BLaER1 (cell line): ENCODE data around the gene UTP14C.

Experiments used
- H3K27ac ChIP-seq: shearing (Covaris generic); formaldehyde crosslinking; 2 replicates; pipeline ENCODE4 v1.8.1; 2022
- H3K27me3 ChIP-seq: shearing (Covaris generic); formaldehyde crosslinking; 2 replicates; pipeline ENCODE4 v1.8.1; 2022
- H3K36me3 ChIP-seq: shearing (Covaris generic); formaldehyde crosslinking; 2 replicates; pipeline ENCODE4 v1.8.1; 2022
- H3K4me1 ChIP-seq: shearing (Covaris generic); formaldehyde crosslinking; 2 replicates; pipeline ENCODE4 v1.8.1; 2022
- H3K4me2 ChIP-seq: shearing (Covaris generic); formaldehyde crosslinking; 2 replicates; pipeline ENCODE4 v1.8.1; 2022
- H3K4me3 ChIP-seq: shearing (Covaris generic); formaldehyde crosslinking; 2 replicates; pipeline ENCODE4 v1.8.1; 2022
- H3K9ac ChIP-seq: shearing (Covaris generic); formaldehyde crosslinking; 2 replicates; pipeline ENCODE4 v1.8.1; 2022
- H3K9me3 ChIP-seq: shearing (Covaris generic); formaldehyde crosslinking; 2 replicates; pipeline ENCODE4 v1.8.1; 2022
- H4K20me1 ChIP-seq: shearing (Covaris generic); formaldehyde crosslinking; 2 replicates; pipeline ENCODE4 v1.8.1; 2022
- Cebpa-rat ChIP-seq: shearing (Covaris generic); IDR thresholded peaks from 2 replicates; pipeline ENCODE4 v1.8.1; 2022

UTP14C gene

GRCh38 chr13:52001120-52001731 is 23.3 kb upstream of the UTP14C start:
- TF ChIP-seq Cebpa-rat, result no peak
- Histone ChIP-seq H3K9me3 (no peaks in the 10 kb centered on the region), H3K4me3 (no peak overlapping the region), H4K20me1 (no peaks in the 10 kb centered on the region), H3K27ac (no peak overlapping the region), H3K9ac (no peak overlapping the region), H3K4me2 (no peak overlapping the region), H3K4me1 (no peaks in the 10 kb centered on the region), H3K27me3 (no peaks in the 10 kb centered on the region), H3K36me3 (no peaks in the 10 kb centered on the region)

DNA sequence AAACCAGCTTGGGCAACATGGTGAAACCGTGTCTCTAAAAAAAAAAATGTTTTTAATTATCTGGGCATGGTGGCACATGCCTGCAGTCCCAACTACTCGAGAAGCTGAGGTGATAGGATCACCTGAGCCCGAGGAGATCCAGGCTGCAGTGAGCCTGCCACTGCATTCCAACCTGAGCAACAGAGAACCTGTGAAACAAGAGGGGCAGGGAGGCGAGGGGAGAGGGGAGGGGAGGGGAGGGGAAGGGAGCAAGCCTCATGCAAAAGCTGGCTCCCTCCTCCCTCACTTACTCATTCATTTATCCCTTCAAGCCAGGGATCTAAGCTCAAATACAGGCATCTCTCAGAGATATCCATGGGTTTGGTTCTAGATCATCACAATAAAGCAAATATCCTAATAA is 22.1 kb upstream of the UTP14C start:
- H3K4me1 ChIP-seq, result no peaks in the 10 kb centered on the region
- no peaks in the 10 kb centered on the region for H3K36me3 ChIP-seq
- H3K4me3 ChIP-seq, result no peak overlapping the region
- H3K27me3 ChIP-seq, result no peaks in the 10 kb centered on the region
- no peaks in the 10 kb centered on the region for H4K20me1 ChIP-seq
- no peak for TF ChIP-seq Cebpa-rat
- H3K9me3 ChIP-seq, result no peaks in the 10 kb centered on the region
- H3K4me2 ChIP-seq, result no peak overlapping the region
- no peak overlapping the region for H3K27ac ChIP-seq
- H3K9ac ChIP-seq, result no peak overlapping the region

DNA sequence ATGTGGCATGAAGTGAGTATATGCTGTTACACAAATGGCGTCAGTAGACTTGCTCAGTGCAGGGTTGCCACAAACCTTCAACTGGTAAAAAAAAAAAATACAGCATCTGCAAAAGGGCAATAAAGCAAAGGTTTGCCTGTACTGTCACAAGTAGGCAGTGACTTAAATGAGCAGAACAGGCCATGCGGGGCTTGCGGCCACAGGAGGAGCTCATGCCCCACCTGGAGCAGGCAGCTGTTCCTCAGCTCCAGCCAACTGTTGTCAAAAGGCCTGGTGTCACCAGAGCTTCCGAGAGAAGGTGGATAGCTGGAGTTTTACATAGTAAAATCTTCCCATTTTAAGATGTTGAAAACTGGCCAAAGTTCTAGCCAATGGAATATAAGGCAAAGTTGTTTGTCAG is 20.9 kb upstream of the UTP14C start:
- no peaks in the 10 kb centered on the region for H3K9me3 ChIP-seq
- H4K20me1 ChIP-seq, result no peaks in the 10 kb centered on the region
- no peak overlapping the region for H3K4me2 ChIP-seq
- H3K36me3 ChIP-seq, result no peaks in the 10 kb centered on the region
- H3K27me3 ChIP-seq, result no peaks in the 10 kb centered on the region; the same call in 1 of the 2 replicates
- H3K4me3 ChIP-seq, result no peak overlapping the region
- no peak overlapping the region for H3K9ac ChIP-seq
- no peak for TF ChIP-seq Cebpa-rat
- no peak overlapping the region for H3K27ac ChIP-seq
- no peaks in the 10 kb centered on the region for H3K4me1 ChIP-seq

- peaks cover 9% of the 10 kb centered on the region for H3K27me3 ChIP-seq
- no peaks in the 10 kb centered on the region for H3K36me3 ChIP-seq
- no peak overlapping the region for H3K4me3 ChIP-seq
- H3K9ac ChIP-seq, result no peak overlapping the region
- no peak for TF ChIP-seq Cebpa-rat
- H3K4me1 ChIP-seq, result no peaks in the 10 kb centered on the region
- H3K9me3 ChIP-seq, result no peaks in the 10 kb centered on the region
- no peak overlapping the region for H3K27ac ChIP-seq
- no peak overlapping the region for H3K4me2 ChIP-seq
- no peaks in the 10 kb centered on the region for H4K20me1 ChIP-seq
Measured at GRCh38 chr13:52004511-52005170, 19.9 kb upstream of the UTP14C start.

DNA sequence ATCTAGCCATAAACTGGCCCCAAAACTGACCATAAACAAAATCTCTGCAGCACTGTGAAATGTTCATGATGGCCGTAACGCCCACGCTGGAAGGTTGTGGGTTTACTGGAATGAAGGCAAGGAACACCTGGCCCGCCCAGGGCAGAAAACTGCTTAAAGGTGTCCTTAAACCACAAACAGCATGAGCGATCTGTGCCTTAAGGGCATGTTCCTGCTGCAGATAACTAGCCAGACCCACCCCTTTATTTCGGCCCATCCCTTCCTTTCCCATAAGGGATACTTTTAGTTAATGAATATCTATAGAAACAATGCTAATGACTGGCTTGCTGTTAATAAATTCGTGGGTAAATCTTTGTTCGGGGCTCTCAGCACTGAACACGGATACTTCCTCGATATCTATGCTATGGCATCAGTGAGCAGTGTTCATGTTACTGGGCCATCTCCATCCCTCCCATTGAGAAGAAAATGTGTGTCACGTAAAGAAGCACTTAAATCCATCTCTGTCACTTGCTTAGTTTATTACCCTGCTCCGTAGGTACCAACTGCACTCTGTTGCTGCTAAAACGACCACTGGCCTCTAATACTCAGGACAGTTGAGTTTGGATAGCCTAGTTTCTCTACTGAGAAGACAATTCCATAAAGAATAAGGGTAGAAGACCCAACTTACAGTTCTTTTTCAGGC is 18.5 kb upstream of the UTP14C start:
- Histone ChIP-seq H3K4me2 (no peak overlapping the region), H3K9me3 (no peaks in the 10 kb centered on the region), H3K27me3 (peaks cover 23% of the 10 kb centered on the region), H3K36me3 (no peaks in the 10 kb centered on the region), H3K9ac (no peak overlapping the region), H3K4me3 (no peak overlapping the region), H3K4me1 (0 out of 2 replicates have a peak, but pooled peaks cover 2% of the 10 kb centered on the region), H4K20me1 (peaks cover 12% of the 10 kb centered on the region), H3K27ac (no peak overlapping the region)
- no peak for TF ChIP-seq Cebpa-rat

GRCh38 chr13:52006523-52007245 is 17.8 kb upstream of the UTP14C start:
- peaks cover 18% of the 10 kb centered on the region for H4K20me1 ChIP-seq
- no peak overlapping the region for H3K9ac ChIP-seq
- no peak overlapping the region for H3K4me3 ChIP-seq

GRCh38 chr13:52009946-52010345 is 14.5 kb upstream of the UTP14C start:
- peaks cover 1% of the 10 kb centered on the region; the same call in 1 of the 2 replicates for H3K36me3 ChIP-seq
- H3K9ac ChIP-seq, result no peak overlapping the region
- peaks cover 18% of the 10 kb centered on the region for H4K20me1 ChIP-seq
- no peak overlapping the region for H3K27ac ChIP-seq
- H3K4me1 ChIP-seq, result peaks cover 18% of the 10 kb centered on the region
- H3K9me3 ChIP-seq, result no peaks in the 10 kb centered on the region
- H3K4me3 ChIP-seq, result no peak overlapping the region
- peaks cover 33% of the 10 kb centered on the region for H3K27me3 ChIP-seq
- H3K4me2 ChIP-seq, result no peak overlapping the region
- no peak for TF ChIP-seq Cebpa-rat

More at GRCh38 chr13:52006523-52007245, 17.8 kb upstream of the UTP14C start:
- Histone ChIP-seq H3K27ac (no peak overlapping the region), H3K9me3 (no peaks in the 10 kb centered on the region), H3K27me3 (peaks cover 30% of the 10 kb centered on the region), H3K36me3 (no peaks in the 10 kb centered on the region), H3K4me1 (0 out of 2 replicates have a peak, but pooled peaks cover 5% of the 10 kb centered on the region), H3K4me2 (no peak overlapping the region)
- no peak for TF ChIP-seq Cebpa-rat

DNA sequence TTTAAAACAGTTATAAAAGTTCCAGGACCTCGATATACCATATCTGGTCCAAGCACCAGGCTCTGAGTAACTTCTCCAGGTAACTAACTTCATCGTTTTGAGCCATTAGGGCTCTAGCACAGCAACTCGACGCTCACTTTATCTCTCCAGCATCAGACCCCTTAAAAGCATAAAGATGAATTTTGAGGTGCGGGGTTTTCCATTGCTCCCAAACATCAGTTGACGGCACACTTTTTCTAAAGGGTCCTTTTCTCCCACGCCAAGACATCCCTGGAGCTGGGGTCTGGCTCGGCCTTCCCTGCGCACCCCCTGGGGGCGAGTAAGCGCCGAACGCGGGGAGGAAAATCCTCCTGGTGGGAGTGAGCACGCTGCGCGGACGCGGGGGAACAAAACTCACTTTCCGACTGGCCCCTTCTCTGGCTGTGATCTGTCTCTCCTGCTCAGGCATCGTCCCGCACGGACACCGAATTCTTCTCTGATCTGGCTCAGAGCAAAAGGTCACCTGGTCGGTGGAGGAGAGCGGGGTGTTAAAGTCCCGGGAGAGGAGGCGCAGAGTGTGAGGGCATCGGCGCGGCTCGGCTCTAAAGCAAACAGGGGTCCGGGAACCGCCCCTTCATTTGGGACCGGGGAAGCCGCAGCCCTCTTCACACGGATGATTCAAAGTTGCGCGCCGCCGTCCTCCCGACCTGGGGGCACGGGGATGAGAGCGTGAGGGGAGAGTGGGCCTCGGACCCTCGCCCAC is 13.4 kb upstream of the UTP14C start, which contains the start of gene ATP7B:
TSS of gene ATP7B (minus strand) at position 561 of the 742 bp plus-strand sequence. CDS start at position 448, 113 bp downstream.
- Histone ChIP-seq H3K27me3 (peaks cover 33% of the 10 kb centered on the region), H4K20me1 (peaks cover 19% of the 10 kb centered on the region)

More for the DNA sequence above, 13.4 kb upstream of the UTP14C start, which contains the start of gene ATP7B:
- H3K27ac ChIP-seq, result peak within 1 kb of the TSS; percentile 61; the same call in 1 of the 2 replicates
- TF ChIP-seq Cebpa-rat, result no peak
- H3K4me1 ChIP-seq, result peaks cover 18% of the 10 kb centered on the region
- H3K9me3 ChIP-seq, result peaks cover 6% of the 10 kb centered on the region
- H3K9ac ChIP-seq, result peak within 1 kb of the TSS; percentile 79
- H3K4me2 ChIP-seq, result peak within 1 kb of the TSS; percentile 100
- peaks cover 12% of the 10 kb centered on the region for H3K36me3 ChIP-seq
- H3K4me3 ChIP-seq, result peak within 1 kb of the TSS; percentile 90
